ENCODE results near the gene TMC6.

The TMC6 gene

GRCh38 chr17:78154903-78155811 lies 26.6 kb upstream of the TMC6 start:
- no peak overlapping the region for H2AK5ac ChIP-seq (ENCODE audit: low read depth, low read length)
- H2AFZ ChIP-seq (ENCODE audit: low read length), result no peak overlapping the region
- no peaks in the 10 kb centered on the region for H3K27me3 ChIP-seq (ENCODE audit: control insufficient read depth in 3 of 3, insufficient read depth in 3 of 3, low read depth in 1 of 3, low read length in 3 of 3)
- DNase-seq (ENCODE audit: low spot score), result no peak
- no peak overlapping the region for H2BK12ac ChIP-seq (ENCODE audit: low read length)
- H2BK5ac ChIP-seq (ENCODE audit: low read length), result no peak overlapping the region
- H2BK15ac ChIP-seq (ENCODE audit: low read length), result no peak overlapping the region
- H3K4me2 ChIP-seq (ENCODE audit: insufficient read depth, low read length, poor library complexity, severe bottlenecking), result no peak overlapping the region
- H3K14ac ChIP-seq (ENCODE audit: low read length), result no peak overlapping the region
- no CpG with 5 or more reads among the region's 11 CpGs for WGBS, 2 donors (ENCODE audit: extremely low coverage in 2 of 2, insufficient read length in 2 of 2, insufficient replicate concordance in 1 of 2)
- no peak overlapping the region for H3K4me3 ChIP-seq (ENCODE audit: low read length in 2 of 2)
- H3K27ac ChIP-seq (replicated peaks; ENCODE audit: low read length), result no peak overlapping the region
- no peak overlapping the region for H3K9ac ChIP-seq (ENCODE audit: low read depth, low read length, poor library complexity)
- H3K4ac ChIP-seq (ENCODE audit: low read length), result no peak overlapping the region
- no peak overlapping the region for H2BK120ac ChIP-seq (ENCODE audit: low read depth, low read length)
- H4K91ac ChIP-seq (ENCODE audit: low read depth, low read length, poor library complexity), result no peak overlapping the region
- H3K18ac ChIP-seq (ENCODE audit: low read length), result no peak overlapping the region
- peaks cover 5 to 7% of the 10 kb centered on the region in 2 donors for H3K4me1 ChIP-seq (ENCODE audit: control insufficient read depth in 2 of 2, insufficient read depth in 1 of 2, low read depth in 1 of 2, low read length in 2 of 2)
- H4K8ac ChIP-seq (ENCODE audit: low read depth, low read length), result no peak overlapping the region
- no peak overlapping the region for H3K23ac ChIP-seq (ENCODE audit: low read depth, low read length, poor library complexity)
- no peaks in the 10 kb centered on the region for H3K36me3 ChIP-seq (replicated peaks in 1 of 2; ENCODE audit: control insufficient read depth in 2 of 2, insufficient read depth in 2 of 2, low read length in 2 of 2)
- H3K9me3 ChIP-seq (replicated peaks in 1 of 2; ENCODE audit: control insufficient read depth in 2 of 2, insufficient read depth in 1 of 2, low read depth in 1 of 2, low read length in 2 of 2), result no peaks in the 10 kb centered on the region
- H3K79me1 ChIP-seq (ENCODE audit: low read depth, low read length), result no peaks in the 10 kb centered on the region

- Histone ChIP-seq H3K27me3 (ENCODE audit: control insufficient read depth in 3 of 3, insufficient read depth in 3 of 3, low read depth in 1 of 3, low read length in 3 of 3) (peaks cover 0 to 19% (median 0%) of the 10 kb centered on the region in 3 experiments), H2BK120ac (ENCODE audit: low read depth, low read length) (no peak overlapping the region), H2BK12ac (ENCODE audit: low read length) (no peak overlapping the region), H2BK15ac (ENCODE audit: low read length) (peak overlapping the region; percentile 19), H3K4me1 (ENCODE audit: control insufficient read depth in 2 of 2, insufficient read depth in 1 of 2, low read depth in 1 of 2, low read length in 2 of 2) (peaks cover 5 to 7% of the 10 kb centered on the region in 2 donors), H3K4me3 (ENCODE audit: low read length in 2 of 2) (no peak overlapping the region), H3K79me1 (ENCODE audit: low read depth, low read length) (no peaks in the 10 kb centered on the region), H3K4me2 (ENCODE audit: insufficient read depth, low read length, poor library complexity, severe bottlenecking) (no peak overlapping the region), H4K8ac (ENCODE audit: low read depth, low read length) (no peak overlapping the region), H3K27ac (replicated peaks; ENCODE audit: low read length) (no peak overlapping the region), H3K4ac (ENCODE audit: low read length) (no peak overlapping the region), H3K9ac (ENCODE audit: low read depth, low read length, poor library complexity) (no peak overlapping the region), H3K23ac (ENCODE audit: low read depth, low read length, poor library complexity) (no peak overlapping the region), H2AFZ (ENCODE audit: low read length) (peak overlapping the region; percentile 67), H3K18ac (ENCODE audit: low read length) (peak overlapping the region; percentile 67), H4K91ac (ENCODE audit: low read depth, low read length, poor library complexity) (no peak overlapping the region), H3K36me3 (replicated peaks in 1 of 2; ENCODE audit: control insufficient read depth in 2 of 2, insufficient read depth in 2 of 2, low read length in 2 of 2) (no peaks in the 10 kb centered on the region), H2BK5ac (ENCODE audit: low read length) (no peak overlapping the region), H3K9me3 (replicated peaks in 1 of 2; ENCODE audit: control insufficient read depth in 2 of 2, insufficient read depth in 1 of 2, low read depth in 1 of 2, low read length in 2 of 2) (peaks cover 0 to under 1% of the 10 kb centered on the region in 2 donors), H2AK5ac (ENCODE audit: low read depth, low read length) (no peak overlapping the region), H3K14ac (ENCODE audit: low read length) (no peak overlapping the region)
- DNase-seq (ENCODE audit: low spot score), result no peak
- WGBS, 2 donors (ENCODE audit: extremely low coverage in 2 of 2, insufficient read length in 2 of 2, insufficient replicate concordance in 1 of 2), result no CpG with 5 or more reads among the region's 7 CpGs
These were observed 23.0 kb upstream of the TMC6 start for GRCh38 chr17:78151514-78152008.

- H4K8ac ChIP-seq (ENCODE audit: low read depth, low read length), result no peak overlapping the region
- no peak overlapping the region for H2AK5ac ChIP-seq (ENCODE audit: low read depth, low read length)
- H3K27ac ChIP-seq (replicated peaks; ENCODE audit: low read length), result no peak overlapping the region
- no peaks in the 10 kb centered on the region for H3K79me1 ChIP-seq (ENCODE audit: low read depth, low read length)
- no peak overlapping the region for H2BK12ac ChIP-seq (ENCODE audit: low read length)
- no peak for DNase-seq (ENCODE audit: low spot score)
- no peak overlapping the region for H3K23ac ChIP-seq (ENCODE audit: low read depth, low read length, poor library complexity)
- H3K18ac ChIP-seq (ENCODE audit: low read length), result peak overlapping the region; percentile 8
- no peak overlapping the region for H4K91ac ChIP-seq (ENCODE audit: low read depth, low read length, poor library complexity)
- no CpG with 5 or more reads among the region's 14 CpGs for WGBS, 2 donors (ENCODE audit: extremely low coverage in 2 of 2, insufficient read length in 2 of 2, insufficient replicate concordance in 1 of 2)
- peak overlapping the region; percentile 49 for H2AFZ ChIP-seq (ENCODE audit: low read length)
- no peak overlapping the region for H2BK120ac ChIP-seq (ENCODE audit: low read depth, low read length)
- H3K9me3 ChIP-seq (replicated peaks in 1 of 2; ENCODE audit: control insufficient read depth in 2 of 2, insufficient read depth in 1 of 2, low read depth in 1 of 2, low read length in 2 of 2), result peaks cover 0 to 2% of the 10 kb centered on the region in 2 donors
- no peak overlapping the region for H3K4ac ChIP-seq (ENCODE audit: low read length)
- H3K36me3 ChIP-seq (replicated peaks in 1 of 2; ENCODE audit: control insufficient read depth in 2 of 2, insufficient read depth in 2 of 2, low read length in 2 of 2), result no peaks in the 10 kb centered on the region
- no peak overlapping the region for H2BK5ac ChIP-seq (ENCODE audit: low read length)
- no peak overlapping the region for H3K4me3 ChIP-seq (ENCODE audit: low read length in 2 of 2)
- H3K4me2 ChIP-seq (ENCODE audit: insufficient read depth, low read length, poor library complexity, severe bottlenecking), result no peak overlapping the region
- H2BK15ac ChIP-seq (ENCODE audit: low read length), result no peak overlapping the region
- peaks cover 5 to 10% of the 10 kb centered on the region in 2 donors for H3K4me1 ChIP-seq (ENCODE audit: control insufficient read depth in 2 of 2, insufficient read depth in 1 of 2, low read depth in 1 of 2, low read length in 2 of 2)
- H3K14ac ChIP-seq (ENCODE audit: low read length), result no peak overlapping the region
- peaks cover 0 to 34% (median 0%) of the 10 kb centered on the region in 3 experiments for H3K27me3 ChIP-seq (ENCODE audit: control insufficient read depth in 3 of 3, insufficient read depth in 3 of 3, low read depth in 1 of 3, low read length in 3 of 3)
- no peak overlapping the region for H3K9ac ChIP-seq (ENCODE audit: low read depth, low read length, poor library complexity)
These were observed 19.9 kb upstream of the TMC6 start for GRCh38 chr17:78148286-78149016.
